CD4-positive, alpha-beta T cell (primary cell): ENCODE results near the gene ST3GAL5. TPM values are rescaled to one million over a fixed set of nuclear protein-coding genes. Genes with fewer than 3 reads are reported as not detected.

ENCODE experiments used
- ATAC-seq: fragments of 200-7000 bp; cut with Tn5 transposase; one replicate; pipeline ENCODE4 v1.10.0; 2022; ENCODE audit warnings: mild to moderate bottlenecking; ENCODE audit not compliant: poor library complexity
- CTCF ChIA-PET: fragments of 350-600 bp; sonication (Branson Sonifier 250); formaldehyde crosslinking; loops from one replicate; lab custom pipeline; 2021; ENCODE audit warnings: antibody characterized with exemption, inconsistent platforms; lab: Charles Lee
- POLR2A ChIA-PET: fragments of 350-600 bp; sonication (Branson Sonifier 250); formaldehyde crosslinking; loops from one replicate; lab custom pipeline; 2021; ENCODE audit warnings: antibody characterized with exemption, inconsistent platforms; lab: Charles Lee
- DNase-seq, 14 experiments: peaks; one replicate each; pipeline ENCODE4 v3.0.0-alpha.2; 2013 to 2020; ENCODE audit warnings: mixed read lengths in 2 of 14
- H3K27ac ChIP-seq, 2 donors: one replicate each; pipeline versions ENCODE4 v1.5.1 to v1.7.0; 2013; ENCODE audit warnings: low read length in 2 of 2, low read depth in 1 of 2, mild to moderate bottlenecking in 1 of 2
- H3K27me3 ChIP-seq, 2 experiments: 1 replicate in 1 of 2; 2 replicates in 1 of 2; pipeline versions ENCODE4 v1.6.1 to v1.7.0; 2013; ENCODE audit warnings: low read length in 2 of 2, control low read depth in 1 of 2, mild to moderate bottlenecking in 1 of 2, moderate library complexity in 1 of 2; ENCODE audit not compliant: insufficient read depth in 2 of 2, control insufficient read depth in 1 of 2
- H3K36me3 ChIP-seq: one replicate; pipeline ENCODE4 v1.6.1; 2013; ENCODE audit warnings: low read length, control low read depth; ENCODE audit not compliant: insufficient read depth
- H3K4me1 ChIP-seq: one replicate; pipeline ENCODE4 v1.6.1; 2013; ENCODE audit warnings: low read length, control low read depth; ENCODE audit not compliant: insufficient read depth
- H3K4me3 ChIP-seq: one replicate; pipeline ENCODE4 v1.5.1; 2013; ENCODE audit warnings: mild to moderate bottlenecking, low read length, moderate library complexity
- H3K9me3 ChIP-seq, 2 experiments: 1 replicate in 1 of 2; 2 replicates in 1 of 2; pipeline versions ENCODE4 v1.6.1 to v1.7.0; 2013; ENCODE audit warnings: low read length in 2 of 2, mild to moderate bottlenecking in 2 of 2, control low read depth in 1 of 2, moderate library complexity in 1 of 2; ENCODE audit not compliant: control insufficient read depth in 1 of 2, insufficient read depth in 1 of 2
- H3K27ac Mint-ChIP-seq: one replicate; pipeline ENCODE4 v1.8.0; 2020; ENCODE audit warnings: mixed read lengths
- H3K27me3 Mint-ChIP-seq: one replicate; pipeline ENCODE4 v1.8.0; 2021; ENCODE audit warnings: mixed read lengths
- H3K36me3 Mint-ChIP-seq: one replicate; pipeline ENCODE4 v1.8.0; 2021; ENCODE audit warnings: low read depth, mixed read lengths
- H3K4me1 Mint-ChIP-seq: one replicate; pipeline ENCODE4 v1.8.0; 2021; ENCODE audit warnings: low read depth, mixed read lengths
- H3K4me3 Mint-ChIP-seq: one replicate; pipeline ENCODE4 v1.8.0; 2020; ENCODE audit warnings: mild to moderate bottlenecking, mixed read lengths
- H3K9me3 Mint-ChIP-seq: one replicate; pipeline ENCODE4 v1.8.0; 2020; ENCODE audit warnings: mixed read lengths
- intact Hi-C, 2 experiments: fragments of 100-400 bp; cut with DNase I in 1 of 2; cut with micrococcal nuclease in 1 of 2; formaldehyde crosslinking; loops; one replicate each; pipeline versions ENCODE4 v1.15.1 to v1.9.0; 2023 to 2025; cut with DNase I, micrococcal nuclease
- total RNA-seq, 174 experiments: library from RNA in 2 of 174; stranded (reverse) in 2 of 174; gene quantifications; one replicate each; pipeline ENCODE4 v1.2.3 and lab custom pipeline; 2021 to 2026
- TF ChIP-seq, protein P1 (sequence below): fragments of 200-600 bp; IDR thresholded peaks from one replicate; pipeline ENCODE4 v1.8.0; 2022; ENCODE audit warnings: antibody characterized with exemption, mild to moderate bottlenecking

The ST3GAL5 gene
- total RNA-seq, 2 experiments from 2014 or later: 76.7 to 77.8 TPM

DNA sequence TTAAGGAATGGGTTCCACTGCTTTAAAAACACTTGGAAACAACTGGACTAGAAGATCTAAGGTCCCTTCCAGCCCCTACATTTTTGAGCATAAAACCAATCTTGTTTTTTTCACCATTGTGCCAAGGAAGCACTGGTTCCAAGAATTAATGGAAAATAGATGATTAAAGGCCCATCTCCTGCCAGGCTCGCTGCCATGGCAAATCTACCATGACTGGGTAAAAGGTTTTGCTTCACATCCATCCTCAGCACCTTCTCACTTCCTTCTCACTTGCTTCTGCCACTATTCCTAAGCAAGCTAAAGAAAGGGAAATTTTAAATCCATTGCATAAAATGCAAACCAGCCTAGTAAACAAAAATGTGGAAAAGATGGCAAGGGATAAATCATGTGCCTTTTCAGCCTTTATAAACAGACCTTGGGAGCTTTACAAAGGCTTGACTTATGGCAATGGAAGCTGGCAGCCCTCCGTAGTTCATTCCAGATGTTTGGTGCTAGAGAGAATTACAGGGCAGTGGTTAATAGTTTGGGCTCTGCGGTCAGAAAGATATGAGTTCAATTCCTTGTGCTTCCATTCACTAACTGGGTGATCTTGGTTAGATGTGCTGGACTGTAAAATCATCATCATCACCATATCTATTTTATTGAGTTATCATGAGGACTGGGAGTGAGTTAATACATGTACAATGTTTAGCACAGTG is 27.0 kb upstream of the ST3GAL5 start:
- Histone ChIP-seq H3K27ac (no peak overlapping the region), H3K9me3 (no peaks in the 10 kb centered on the region), H3K27me3 (no peaks in the 10 kb centered on the region), H3K36me3 (no peaks in the 10 kb centered on the region), H3K4me3 (no peak overlapping the region), H3K4me1 (no peaks in the 10 kb centered on the region)
- H3K4me1 Mint-ChIP-seq: no peaks in the 10 kb centered on the region
- H3K27me3 Mint-ChIP-seq: no peaks in the 10 kb centered on the region
- ATAC-seq: no peak
- TF ChIP-seq, protein P1, sequence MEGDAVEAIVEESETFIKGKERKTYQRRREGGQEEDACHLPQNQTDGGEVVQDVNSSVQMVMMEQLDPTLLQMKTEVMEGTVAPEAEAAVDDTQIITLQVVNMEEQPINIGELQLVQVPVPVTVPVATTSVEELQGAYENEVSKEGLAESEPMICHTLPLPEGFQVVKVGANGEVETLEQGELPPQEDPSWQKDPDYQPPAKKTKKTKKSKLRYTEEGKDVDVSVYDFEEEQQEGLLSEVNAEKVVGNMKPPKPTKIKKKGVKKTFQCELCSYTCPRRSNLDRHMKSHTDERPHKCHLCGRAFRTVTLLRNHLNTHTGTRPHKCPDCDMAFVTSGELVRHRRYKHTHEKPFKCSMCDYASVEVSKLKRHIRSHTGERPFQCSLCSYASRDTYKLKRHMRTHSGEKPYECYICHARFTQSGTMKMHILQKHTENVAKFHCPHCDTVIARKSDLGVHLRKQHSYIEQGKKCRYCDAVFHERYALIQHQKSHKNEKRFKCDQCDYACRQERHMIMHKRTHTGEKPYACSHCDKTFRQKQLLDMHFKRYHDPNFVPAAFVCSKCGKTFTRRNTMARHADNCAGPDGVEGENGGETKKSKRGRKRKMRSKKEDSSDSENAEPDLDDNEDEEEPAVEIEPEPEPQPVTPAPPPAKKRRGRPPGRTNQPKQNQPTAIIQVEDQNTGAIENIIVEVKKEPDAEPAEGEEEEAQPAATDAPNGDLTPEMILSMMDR: no peak
- intact Hi-C loops: loop anchor here in 1 of 2 experiments (5.0 kb wide), 1 partner anchor 67 kb away; no protein-coding TSS in a partner anchor
- no peak overlapping the region for H3K4me3 Mint-ChIP-seq
- CTCF ChIA-PET: no interaction called here
- H3K9me3 Mint-ChIP-seq: no peaks in the 10 kb centered on the region
- POLR2A ChIA-PET: interaction anchor here (0.6 kb wide), 1 partner anchor 9 kb away, joined by 3 read pairs; no protein-coding TSS in a partner anchor
- no peaks in the 10 kb centered on the region for H3K36me3 Mint-ChIP-seq
- DNase-seq: no peak
- H3K27ac Mint-ChIP-seq: no peak overlapping the region

DNA sequence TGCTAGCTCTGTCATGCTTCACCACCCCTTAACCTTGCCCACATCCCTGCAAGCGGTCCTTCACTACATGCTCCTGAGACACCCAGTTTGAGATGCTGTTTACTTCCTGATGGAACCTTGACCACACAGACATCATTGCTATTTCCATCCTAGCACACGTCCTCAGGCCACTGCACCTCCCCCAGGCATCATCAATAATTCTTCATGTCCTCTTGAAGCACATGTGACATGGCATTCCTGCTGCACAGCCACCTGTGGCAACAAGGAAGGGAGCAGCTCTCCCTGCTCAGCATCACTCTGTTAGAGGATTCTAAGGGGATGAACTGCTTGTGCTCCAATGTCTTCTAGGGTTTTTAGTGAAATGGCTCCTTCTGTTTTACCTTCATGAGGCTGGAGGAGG is 26.1 kb upstream of the ST3GAL5 start:
- no peaks in the 10 kb centered on the region for H3K27me3 Mint-ChIP-seq
- TF ChIP-seq, protein P1: no peak
- DNase-seq: no peak
- Histone ChIP-seq H3K36me3 (no peaks in the 10 kb centered on the region), H3K9me3 (no peaks in the 10 kb centered on the region), H3K27ac (no peak overlapping the region), H3K4me1 (no peaks in the 10 kb centered on the region), H3K4me3 (no peak overlapping the region), H3K27me3 (no peaks in the 10 kb centered on the region)
- H3K4me3 Mint-ChIP-seq: no peak overlapping the region
- H3K4me1 Mint-ChIP-seq: no peaks in the 10 kb centered on the region
- POLR2A ChIA-PET: no interaction called here
- CTCF ChIA-PET: no interaction called here
- ATAC-seq: no peak
- no peaks in the 10 kb centered on the region for H3K36me3 Mint-ChIP-seq
- H3K27ac Mint-ChIP-seq: no peak overlapping the region
- intact Hi-C loops: loop anchor here in 1 of 2 experiments (5.0 kb wide), 1 partner anchor 67 kb away; no protein-coding TSS in a partner anchor
- no peaks in the 10 kb centered on the region for H3K9me3 Mint-ChIP-seq

DNA sequence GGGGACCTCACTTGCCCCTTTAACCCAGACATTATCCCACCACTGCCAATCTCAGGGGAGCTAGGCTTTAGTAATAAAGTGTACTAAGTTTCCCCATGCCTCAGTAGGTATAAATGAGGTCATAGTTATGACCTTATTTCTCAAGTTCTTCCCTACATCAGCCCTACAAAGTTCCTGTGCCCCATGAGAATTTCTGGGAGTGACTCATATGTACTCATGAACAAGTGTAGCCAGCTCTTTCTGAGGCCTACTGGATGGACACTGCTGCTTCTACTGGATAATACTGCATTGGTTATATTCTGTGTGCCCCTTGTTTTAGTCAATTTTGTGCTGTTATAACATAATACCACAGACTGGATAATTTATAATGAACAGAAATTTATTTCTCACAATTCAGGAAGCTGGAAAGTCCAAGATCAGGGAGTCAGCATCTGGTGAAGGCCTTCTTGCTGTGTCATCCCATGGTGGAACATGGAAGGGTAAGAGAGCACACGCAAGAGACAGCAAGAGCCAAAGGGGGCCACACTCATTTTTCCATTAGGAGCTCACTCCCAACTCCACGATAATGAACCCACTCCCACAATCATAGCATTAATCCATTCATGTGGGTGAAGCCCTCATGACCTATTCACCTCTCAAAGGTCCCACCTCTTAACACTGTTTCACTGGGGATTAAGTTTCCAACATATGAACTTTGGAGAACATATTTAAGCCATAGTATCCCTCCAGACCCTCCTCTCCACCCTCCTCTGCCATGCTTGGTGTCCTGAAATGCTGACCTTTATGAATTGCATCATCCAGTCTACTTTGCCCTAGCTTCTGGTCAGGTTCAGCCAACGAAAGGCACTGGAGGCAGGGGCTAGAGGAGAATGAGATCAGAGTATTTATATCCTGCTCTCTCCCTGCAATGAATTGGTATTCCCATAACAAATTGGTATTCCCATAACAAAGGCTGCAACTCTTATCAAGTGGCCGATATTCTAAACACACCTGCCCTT is 25.4 kb upstream of the ST3GAL5 start:
- Histone ChIP-seq H3K4me1 (no peaks in the 10 kb centered on the region), H3K27me3 (no peaks in the 10 kb centered on the region), H3K27ac (no peak overlapping the region), H3K9me3 (no peaks in the 10 kb centered on the region), H3K4me3 (no peak overlapping the region), H3K36me3 (no peaks in the 10 kb centered on the region)
- Mint-ChIP-seq H3K4me1 (no peaks in the 10 kb centered on the region), H3K4me3 (no peak overlapping the region), H3K36me3 (no peaks in the 10 kb centered on the region), H3K9me3 (no peaks in the 10 kb centered on the region), H3K27me3 (no peaks in the 10 kb centered on the region), H3K27ac (no peak overlapping the region)
- TF ChIP-seq, protein P1: no peak
- CTCF ChIA-PET: no interaction called here
- ATAC-seq (no peak), DNase-seq (no peak)
- POLR2A ChIA-PET: no interaction called here
- intact Hi-C loops: no loop called here
